GM12873 (cell line): ENCODE measurements around the gene MCM10.

Source experiments
- TF ChIP-seq, protein P1 (sequence below): IDR thresholded peaks from 2 replicates; pipeline ENCODE4 v1.5.1; 2012; ENCODE audit warnings: low read depth, mild to moderate bottlenecking, moderate library complexity, low read length, control low read depth; ENCODE audit not compliant: insufficient read depth; ENCODE audit errors: missing control alignments

Gene MCM10

DNA sequence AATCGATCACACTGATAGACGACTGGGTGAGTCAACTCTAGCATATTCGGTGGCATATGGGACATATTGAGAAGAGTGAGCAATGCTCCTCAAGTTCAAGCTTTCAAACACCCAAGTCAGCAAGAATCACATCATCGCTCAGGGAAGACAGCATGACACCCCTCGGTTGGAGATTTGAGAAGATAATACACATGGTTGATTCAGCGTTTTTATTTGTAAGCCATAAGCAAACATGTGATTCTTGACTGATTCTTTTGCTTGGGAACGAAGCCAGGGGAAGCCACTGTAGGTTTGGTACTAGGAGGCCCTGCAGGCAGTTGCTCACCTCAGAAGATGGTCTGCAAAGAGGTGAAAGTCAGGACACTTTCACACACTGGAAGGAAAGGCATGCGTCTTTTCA is 60.2 kb downstream of the MCM10 start:
- TF ChIP-seq, protein P1, sequence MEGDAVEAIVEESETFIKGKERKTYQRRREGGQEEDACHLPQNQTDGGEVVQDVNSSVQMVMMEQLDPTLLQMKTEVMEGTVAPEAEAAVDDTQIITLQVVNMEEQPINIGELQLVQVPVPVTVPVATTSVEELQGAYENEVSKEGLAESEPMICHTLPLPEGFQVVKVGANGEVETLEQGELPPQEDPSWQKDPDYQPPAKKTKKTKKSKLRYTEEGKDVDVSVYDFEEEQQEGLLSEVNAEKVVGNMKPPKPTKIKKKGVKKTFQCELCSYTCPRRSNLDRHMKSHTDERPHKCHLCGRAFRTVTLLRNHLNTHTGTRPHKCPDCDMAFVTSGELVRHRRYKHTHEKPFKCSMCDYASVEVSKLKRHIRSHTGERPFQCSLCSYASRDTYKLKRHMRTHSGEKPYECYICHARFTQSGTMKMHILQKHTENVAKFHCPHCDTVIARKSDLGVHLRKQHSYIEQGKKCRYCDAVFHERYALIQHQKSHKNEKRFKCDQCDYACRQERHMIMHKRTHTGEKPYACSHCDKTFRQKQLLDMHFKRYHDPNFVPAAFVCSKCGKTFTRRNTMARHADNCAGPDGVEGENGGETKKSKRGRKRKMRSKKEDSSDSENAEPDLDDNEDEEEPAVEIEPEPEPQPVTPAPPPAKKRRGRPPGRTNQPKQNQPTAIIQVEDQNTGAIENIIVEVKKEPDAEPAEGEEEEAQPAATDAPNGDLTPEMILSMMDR = no peak

DNA sequence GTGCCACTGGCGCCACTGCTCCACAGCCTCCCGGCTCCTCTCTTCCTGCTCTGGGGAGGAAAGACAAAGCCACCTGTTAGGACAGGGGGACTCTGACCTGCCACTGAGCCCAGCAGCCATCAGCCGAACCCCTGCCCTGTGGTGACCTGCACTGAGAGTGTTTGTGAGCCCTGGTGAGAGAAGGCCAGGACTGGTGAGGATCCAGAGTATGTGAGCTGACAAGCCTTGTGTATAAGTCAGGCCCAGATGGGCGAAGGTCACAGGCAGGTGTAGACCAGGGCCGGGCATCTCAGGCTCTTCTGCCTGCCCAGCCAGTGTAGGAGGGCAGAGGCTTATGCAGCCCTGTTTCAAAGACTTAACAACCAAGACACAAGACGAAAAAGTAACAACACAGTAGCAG is 60.8 kb downstream of the MCM10 start:
- TF ChIP-seq, protein P1 = no peak

DNA sequence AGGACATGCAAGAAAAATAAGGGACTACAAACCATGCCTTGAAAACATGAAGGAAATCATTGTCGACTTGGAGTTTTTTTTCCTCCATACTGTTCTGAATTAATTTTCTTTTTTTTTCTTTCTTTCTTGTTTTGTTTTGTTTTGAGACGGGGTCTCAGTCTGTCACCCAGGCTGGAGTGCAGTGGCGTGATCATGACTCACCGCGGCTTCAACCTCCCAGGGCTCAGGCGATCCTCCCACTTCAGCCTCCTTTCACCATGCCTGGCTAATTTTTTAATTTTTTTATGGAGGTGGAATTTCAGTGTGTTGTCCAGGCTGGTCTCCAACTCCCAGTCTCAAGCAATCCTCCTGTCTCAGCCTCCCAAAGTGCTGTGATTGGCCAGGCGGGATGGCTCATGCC is 61.2 kb downstream of the MCM10 start:
- TF ChIP-seq, protein P1 = no peak

DNA sequence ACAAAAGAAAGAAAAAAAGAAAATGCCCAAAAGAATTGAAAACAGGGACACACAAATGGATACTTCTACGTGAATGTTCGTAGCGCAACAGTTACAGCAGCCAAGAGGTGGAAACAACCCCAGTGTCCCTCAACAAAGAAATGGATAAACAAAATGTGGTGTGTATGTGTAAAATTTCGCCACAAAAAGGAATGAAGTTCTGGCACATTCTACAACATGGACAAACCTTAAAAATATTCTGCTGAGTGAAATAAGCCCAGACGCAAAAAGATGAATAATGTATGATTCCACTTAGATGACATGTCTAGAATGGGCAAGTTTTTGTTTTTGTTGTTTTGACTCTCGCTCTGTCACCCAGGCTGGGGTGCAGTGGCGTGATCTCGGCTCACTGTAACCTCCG is 61.9 kb downstream of the MCM10 start:
- TF ChIP-seq, protein P1 = no peak

DNA sequence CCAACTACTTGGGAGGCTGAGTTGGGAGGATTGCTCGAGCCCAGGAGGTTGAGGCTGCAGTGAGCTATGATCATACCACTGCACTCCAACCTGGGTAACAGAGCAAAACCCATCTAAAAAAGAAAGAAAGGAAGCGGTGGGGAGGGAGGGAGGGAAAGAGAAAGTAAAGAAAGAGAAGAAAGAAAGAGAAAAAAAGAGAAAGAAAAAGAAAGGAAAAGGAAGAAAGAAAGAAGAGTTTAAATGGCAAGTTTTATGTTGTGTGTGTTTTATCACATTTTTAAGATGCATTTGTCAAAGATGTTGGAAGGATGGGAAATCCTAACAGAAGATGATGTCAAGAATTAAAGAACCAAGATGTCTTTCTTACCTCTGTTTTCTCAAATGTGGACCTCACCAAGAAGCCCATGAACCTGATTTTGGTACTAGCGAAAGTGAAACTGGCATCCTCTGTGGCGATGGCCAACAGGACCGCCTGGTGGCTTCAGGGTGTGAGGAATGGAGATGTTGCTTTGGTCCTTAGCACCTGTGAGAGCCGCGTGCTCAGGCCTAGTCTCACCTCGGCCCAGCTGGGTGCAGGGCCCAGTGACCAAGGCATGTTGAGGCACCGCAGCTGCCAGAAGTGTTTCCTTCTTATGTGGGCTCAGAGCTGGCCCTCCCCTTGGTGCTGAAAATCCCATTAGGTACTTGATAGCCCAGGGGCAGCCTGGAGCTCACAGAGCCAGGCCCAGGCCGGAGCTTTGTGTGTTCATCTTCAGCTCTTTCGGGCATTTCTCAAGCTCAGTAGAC is 63.0 kb downstream of the MCM10 start:
- TF ChIP-seq, protein P1 = no peak

DNA sequence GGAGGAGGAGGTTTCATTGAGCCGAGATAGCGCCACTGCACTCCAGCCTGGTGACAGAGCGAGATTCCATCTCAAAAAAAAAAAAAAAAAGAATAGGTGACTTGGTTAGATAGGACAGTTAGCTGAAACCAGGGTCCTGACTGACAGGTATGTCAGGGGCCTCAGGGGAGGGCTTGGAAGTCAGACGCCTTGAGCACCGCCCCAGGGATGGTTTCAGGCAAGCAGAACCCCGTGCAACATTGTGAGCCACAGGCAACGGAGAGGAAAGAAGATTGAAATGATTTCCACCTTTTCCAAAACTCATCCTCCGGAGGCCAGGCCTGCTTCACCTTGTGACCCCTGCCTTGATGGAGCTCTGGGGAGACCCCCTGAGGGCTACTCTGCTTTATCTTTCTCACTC is 64.2 kb downstream of the MCM10 start:
- TF ChIP-seq, protein P1 = no peak

DNA sequence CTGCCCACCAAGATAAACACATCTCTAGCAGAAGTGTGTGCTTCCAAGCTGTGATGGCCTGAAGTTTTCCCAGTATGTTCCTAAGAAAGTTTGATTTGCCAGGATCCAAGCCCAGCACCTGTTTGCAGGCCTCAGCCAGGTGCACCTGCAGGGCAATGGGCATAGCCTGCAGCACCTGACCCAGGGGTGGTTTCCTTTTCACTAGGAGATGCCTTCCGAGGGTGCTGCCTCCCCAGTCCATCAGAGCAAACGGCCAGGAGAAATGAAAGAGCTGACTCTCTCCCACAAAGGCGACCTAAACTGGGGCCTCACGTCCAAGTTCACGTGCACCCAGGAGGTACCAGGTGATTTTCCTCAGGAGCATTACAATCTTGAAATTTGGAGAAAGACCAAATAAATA is 65.7 kb downstream of the MCM10 start:
- TF ChIP-seq, protein P1 = no peak
